GM23338 (cell line): ENCODE results near the gene VSX1.

Source experiments
- CREB1 ChIP-seq: fragments of 250-450 bp; sonication (Bioruptor Pico); IDR thresholded peaks from 2 replicates; pipeline ENCODE4 v1.5.0; 2020; ENCODE audit warnings: low read depth, mild to moderate bottlenecking, moderate library complexity
- CTCF ChIP-seq, 2 experiments: fragments of 200-600 bp in 1 of 2; sonication (generic) in 1 of 2; conservative IDR thresholded peaks; 2 replicates each; pipeline versions ENCODE4 v1.5.1 to v1.6.1; 2016 to 2017; ENCODE audit warnings: antibody characterized with exemption in 2 of 2, low read depth in 2 of 2, mild to moderate bottlenecking in 2 of 2, moderate library complexity in 1 of 2
- ETS1 ChIP-seq: IDR thresholded peaks from 2 replicates; pipeline ENCODE4 v1.6.1; 2016; ENCODE audit warnings: antibody characterized with exemption
- EZH2 ChIP-seq: fragments of 200-600 bp; sonication (generic); IDR thresholded peaks from one replicate; pipeline ENCODE4 v1.8.0; 2017; ENCODE audit warnings: antibody characterized with exemption, mild to moderate bottlenecking, low read depth; ENCODE audit not compliant: unreplicated experiment
- EZH2phosphoT487 ChIP-seq: fragments of 200-600 bp; sonication (generic); IDR thresholded peaks from one replicate; pipeline ENCODE4 v1.8.1; 2018; ENCODE audit warnings: antibody characterized with exemption; ENCODE audit not compliant: unreplicated experiment
- JUNB ChIP-seq: IDR thresholded peaks from one replicate; pipeline ENCODE4 v1.6.1; 2016; ENCODE audit warnings: antibody characterized with exemption; ENCODE audit not compliant: unreplicated experiment
- POLR2AphosphoS5 ChIP-seq: IDR thresholded peaks from 2 replicates; pipeline ENCODE4 v1.6.1; 2016; ENCODE audit warnings: antibody characterized with exemption, low read depth
- REST ChIP-seq: IDR thresholded peaks from one replicate; pipeline ENCODE4 v1.6.1; 2018; ENCODE audit warnings: antibody characterized with exemption; ENCODE audit not compliant: unreplicated experiment
- STAT1 ChIP-seq: IDR thresholded peaks from one replicate; pipeline ENCODE4 v1.6.1; 2016; ENCODE audit warnings: antibody characterized with exemption; ENCODE audit not compliant: unreplicated experiment
- ZNF114 ChIP-seq: fragments of 250-450 bp; sonication (Bioruptor Pico); IDR thresholded peaks from 2 replicates; pipeline ENCODE4 v1.5.0; 2020; ENCODE audit warnings: mild to moderate bottlenecking, moderate library complexity
- ZNF331 ChIP-seq: fragments of 250-450 bp; sonication (Bioruptor Pico); IDR thresholded peaks from 2 replicates; pipeline ENCODE4 v1.5.0; 2020; ENCODE audit warnings: low read depth, mild to moderate bottlenecking, moderate library complexity

- TF ChIP-seq CTCF (conservative IDR thresholded peaks at IDR 0.05; ENCODE audit: low read depth in 2 of 2) (no peak), EZH2 (no peak), POLR2AphosphoS5 (no peak), JUNB (no peak), REST (no peak), CREB1 (CRISPR knock-in tag) (no peak), EZH2phosphoT487 (no peak), ETS1 (no peak), ZNF114 (CRISPR knock-in tag) (no peak), ZNF331 (CRISPR knock-in tag) (no peak), STAT1 (no peak)
These were observed 6.3 kb upstream of the VSX1 start for GRCh38 chr20:25088267-25088666.
